Effector CD4-positive, alpha-beta T cell (primary cell): Measurements from ENCODE around the gene RMDN3.
A peak's percentile ranks its signal among the peaks of the same experiment; 100 is the strongest.

Experiments used
- DNase-seq: peaks from one replicate; pipeline ENCODE4 v3.0.0-alpha.2; 2020
- total RNA-seq: gene quantifications from one replicate; lab custom pipeline; 2026; lab: John Stamatoyannopoulos, UW

The RMDN3 gene, protein sequence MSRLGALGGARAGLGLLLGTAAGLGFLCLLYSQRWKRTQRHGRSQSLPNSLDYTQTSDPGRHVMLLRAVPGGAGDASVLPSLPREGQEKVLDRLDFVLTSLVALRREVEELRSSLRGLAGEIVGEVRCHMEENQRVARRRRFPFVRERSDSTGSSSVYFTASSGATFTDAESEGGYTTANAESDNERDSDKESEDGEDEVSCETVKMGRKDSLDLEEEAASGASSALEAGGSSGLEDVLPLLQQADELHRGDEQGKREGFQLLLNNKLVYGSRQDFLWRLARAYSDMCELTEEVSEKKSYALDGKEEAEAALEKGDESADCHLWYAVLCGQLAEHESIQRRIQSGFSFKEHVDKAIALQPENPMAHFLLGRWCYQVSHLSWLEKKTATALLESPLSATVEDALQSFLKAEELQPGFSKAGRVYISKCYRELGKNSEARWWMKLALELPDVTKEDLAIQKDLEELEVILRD
- total RNA-seq, result 31.1 reads per million, percentile 57 among the genes with 10 or more reads in this experiment

DNA sequence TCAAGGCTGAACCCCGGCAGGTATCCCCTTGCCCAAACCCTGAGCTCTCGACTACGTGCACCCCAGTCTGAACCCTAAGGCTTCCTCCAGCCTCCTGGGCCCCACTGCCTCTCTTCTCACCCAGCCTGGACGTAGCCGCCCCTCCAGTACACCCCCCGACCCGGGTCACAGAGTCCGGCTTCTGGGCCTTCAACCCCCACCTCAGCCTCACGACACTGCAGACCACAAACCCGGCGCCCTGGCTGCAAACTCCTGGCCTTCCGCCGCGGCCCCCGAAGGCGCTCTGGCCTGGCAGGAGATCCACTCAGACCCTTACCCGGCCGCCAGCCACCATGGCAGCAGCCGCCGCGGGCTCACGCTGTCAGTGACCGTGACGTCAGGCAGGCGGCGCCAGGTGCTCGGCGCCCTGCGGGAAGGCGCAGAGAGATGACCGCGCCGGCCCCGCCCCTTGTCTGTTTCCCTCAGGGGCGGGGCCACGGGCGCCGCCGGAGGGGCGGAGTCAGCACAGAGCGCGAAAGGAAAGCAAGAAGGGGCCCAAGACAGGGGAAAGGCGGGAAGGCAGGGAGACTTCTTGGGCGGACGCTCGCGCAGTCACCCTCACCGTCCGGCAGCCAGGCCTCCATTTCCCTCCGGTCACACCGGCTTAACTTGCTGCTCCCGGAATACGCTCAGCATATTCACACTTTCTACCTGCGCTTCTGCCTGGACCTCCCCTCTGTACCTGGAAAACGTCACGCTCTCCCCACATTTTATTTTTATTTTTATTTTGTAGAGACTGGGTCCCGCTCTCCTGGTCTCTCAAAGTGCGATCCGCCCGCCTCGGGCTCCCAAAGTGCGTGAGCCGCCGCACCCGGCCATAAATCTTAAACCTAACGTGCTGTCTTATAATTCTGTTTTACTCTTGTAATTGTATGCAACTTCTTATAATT, at the start of gene RMDN3:
RMDN3 (minus strand) TSS at position 372 of the 929 bp plus-strand sequence. CDS start 471 bp downstream, outside the sequence.
- peak; percentile 91 for DNase-seq

DNA sequence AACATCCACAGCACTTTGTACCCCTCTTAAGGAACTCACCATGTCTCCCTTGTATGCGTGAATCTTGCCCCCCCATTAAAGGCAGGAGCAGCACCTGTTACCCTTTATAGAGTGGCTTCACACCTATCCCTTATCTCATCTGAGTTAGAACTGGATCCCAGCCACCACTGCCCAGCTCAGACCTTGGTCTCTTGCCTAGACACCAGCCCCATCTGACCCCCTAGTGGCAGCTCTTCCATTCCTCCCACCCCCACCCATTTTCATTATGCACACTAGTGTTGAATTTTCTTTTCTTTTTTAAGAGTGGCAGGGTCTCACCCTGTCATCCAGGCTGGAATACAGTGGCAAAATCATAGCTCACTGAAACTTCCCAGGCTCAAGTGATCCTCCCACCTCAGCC, 48.6 kb upstream of the RMDN3 start:
- no peak for DNase-seq

DNA sequence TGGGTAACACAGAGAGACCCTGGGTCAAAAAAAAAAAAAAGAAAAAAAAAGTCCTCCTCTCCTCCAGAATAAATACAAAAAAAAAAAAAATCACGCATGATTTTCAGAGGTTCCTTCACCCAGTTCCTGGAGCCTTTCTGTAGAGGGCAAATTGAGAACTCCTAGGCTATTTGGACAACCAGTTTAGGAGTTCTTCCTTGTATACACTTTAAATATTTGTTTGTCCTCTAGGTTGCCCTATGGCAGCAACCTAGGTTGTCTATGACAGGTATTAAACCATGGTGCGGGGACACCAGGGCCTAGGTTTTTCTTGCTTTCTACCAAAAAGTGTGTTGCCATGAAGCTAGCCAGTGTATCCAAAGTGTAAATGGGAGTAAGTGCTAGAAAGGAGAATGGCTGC, 48.0 kb upstream of the RMDN3 start:
- no peak for DNase-seq

GRCh38 chr15:40799523-40799922, 44.5 kb upstream of the RMDN3 start:
- DNase-seq, result no peak

- DNase-seq, result no peak
Observed at GRCh38 chr15:40796512-40796911, 41.5 kb upstream of the RMDN3 start.

DNA sequence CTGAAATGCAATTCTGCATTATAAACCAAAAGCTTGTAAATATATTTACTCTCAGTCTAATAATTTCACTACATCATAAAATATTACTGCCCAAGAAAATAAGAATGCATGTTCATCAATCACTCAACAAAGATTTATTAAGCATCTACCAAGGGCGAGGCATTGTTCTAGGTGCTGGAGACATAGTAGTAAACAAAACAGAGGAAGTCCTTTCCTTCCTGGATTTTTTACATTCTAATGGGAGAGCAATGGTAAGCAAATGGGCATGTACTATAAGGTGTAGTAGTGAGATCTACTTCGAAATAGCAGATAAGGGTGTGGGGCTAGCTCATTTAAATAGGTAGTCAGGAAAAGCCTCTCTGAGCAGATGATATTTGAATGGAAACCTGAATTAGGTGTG, 41.0 kb upstream of the RMDN3 start:
- DNase-seq, result no peak

DNA sequence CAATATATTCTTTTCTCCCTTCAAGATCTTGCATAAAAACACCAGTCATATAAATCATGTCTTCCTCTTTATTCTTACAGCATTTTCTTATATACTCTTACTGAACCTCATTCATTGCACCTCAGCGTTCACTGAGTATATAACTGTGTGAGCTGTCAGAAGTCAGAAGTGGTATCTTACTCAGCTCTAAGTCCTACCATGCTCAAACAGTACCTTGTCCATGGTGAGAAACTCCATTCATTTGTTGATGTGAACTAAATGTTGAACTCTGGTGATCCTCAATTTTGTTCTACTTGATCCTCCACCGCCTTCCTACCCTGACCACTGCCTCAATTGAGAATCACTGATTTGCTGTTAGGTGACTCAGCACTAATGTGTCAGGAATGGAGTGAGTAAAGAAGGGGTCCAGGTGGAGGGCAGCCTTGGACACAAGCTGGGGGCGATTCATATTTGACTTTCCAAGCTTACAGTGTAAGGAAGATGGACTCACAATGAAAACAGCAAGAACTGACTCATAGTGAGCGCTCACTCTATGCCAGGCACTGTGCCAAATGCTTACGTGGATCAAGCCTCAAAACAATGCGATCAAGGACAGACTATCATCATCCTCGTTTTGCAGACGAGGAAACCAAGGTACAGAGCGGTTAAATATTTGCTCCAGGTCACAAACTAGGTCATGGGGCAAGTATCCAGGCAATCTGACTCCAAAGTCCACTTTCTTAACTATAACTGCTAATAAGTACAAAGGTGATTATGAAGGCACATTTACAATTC, 38.3 kb upstream of the RMDN3 start:
- no peak for DNase-seq

DNA sequence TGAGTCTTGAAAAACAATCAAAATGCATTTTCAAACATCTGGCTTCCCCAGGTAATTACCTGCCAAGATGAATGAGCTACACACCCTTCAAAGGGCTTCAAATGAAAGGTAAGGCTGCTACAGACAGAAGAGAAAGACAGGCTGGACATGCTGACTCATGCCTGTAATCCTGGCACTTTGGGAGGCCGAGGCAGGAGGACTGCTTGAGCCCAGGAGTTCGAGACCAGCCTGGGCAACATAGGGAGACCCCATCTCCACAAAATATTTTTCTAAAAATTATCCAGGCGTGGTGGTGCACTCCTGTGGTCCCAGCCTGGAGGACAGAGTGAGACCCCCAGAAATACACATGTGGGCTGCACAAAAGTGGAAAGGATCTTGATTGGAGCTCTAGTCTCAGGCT, 37.3 kb upstream of the RMDN3 start:
- DNase-seq, result no peak

GRCh38 chr15:40790718-40791117, 35.7 kb upstream of the RMDN3 start:
- DNase-seq, result no peak

DNA sequence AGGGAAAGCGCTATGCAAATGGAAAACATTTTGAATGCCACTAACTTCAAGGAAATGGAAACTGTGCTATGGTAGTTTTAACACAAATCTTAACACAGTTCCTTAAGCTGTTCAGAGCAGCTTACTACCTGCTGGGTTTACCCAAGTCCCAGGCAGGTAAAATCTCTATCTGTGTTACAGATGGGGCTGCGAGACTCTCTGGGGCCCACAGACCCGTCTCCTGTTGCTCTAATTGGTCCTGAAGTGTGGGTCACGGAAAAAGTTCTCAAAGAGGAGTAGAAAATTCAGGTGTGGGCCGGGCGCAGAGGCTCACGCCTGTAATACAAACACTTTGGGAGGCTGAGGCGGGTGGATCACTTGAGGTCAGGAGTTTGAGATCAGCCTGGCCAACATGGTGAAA, 34.9 kb upstream of the RMDN3 start:
- DNase-seq, result no peak

DNA sequence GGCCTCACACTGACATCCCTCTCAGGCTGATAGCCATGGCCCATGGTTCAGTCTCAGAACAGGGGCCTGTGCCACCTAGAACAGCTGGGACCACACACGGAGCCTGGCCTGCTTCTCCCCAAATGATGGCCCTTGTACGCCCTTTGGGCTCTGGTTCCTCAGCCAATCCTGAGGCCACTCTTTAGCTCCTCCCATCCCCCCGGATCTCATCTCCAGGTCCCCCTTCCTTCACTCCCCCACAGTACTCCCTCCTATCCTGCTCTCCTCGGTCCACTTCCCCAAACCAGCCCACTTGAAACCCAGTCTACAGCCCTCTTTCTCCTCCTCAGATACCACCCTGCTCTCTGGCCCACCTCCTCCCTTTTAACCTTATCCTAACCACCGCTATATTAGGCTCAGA, 34.1 kb upstream of the RMDN3 start:
- DNase-seq, result no peak

DNA sequence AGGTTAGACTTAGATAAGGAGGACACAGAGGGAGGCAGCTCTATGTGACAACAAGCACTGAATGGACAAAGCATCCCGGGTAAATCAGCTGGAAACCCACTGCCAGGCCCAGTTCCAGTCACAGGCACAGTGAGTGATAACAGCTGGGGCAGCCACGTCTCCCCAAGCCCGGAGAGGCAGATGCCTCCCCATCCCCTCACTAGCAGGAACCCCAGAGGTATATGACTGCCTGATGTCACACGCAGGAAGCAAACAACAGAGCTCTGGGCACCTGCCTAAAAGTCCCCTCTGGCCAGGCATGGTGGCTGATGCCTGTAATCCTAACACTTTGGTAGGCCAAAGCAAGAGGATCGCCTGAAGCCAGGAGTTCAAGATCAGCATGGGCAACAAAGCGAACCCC, 32.9 kb upstream of the RMDN3 start:
- no peak for DNase-seq

DNA sequence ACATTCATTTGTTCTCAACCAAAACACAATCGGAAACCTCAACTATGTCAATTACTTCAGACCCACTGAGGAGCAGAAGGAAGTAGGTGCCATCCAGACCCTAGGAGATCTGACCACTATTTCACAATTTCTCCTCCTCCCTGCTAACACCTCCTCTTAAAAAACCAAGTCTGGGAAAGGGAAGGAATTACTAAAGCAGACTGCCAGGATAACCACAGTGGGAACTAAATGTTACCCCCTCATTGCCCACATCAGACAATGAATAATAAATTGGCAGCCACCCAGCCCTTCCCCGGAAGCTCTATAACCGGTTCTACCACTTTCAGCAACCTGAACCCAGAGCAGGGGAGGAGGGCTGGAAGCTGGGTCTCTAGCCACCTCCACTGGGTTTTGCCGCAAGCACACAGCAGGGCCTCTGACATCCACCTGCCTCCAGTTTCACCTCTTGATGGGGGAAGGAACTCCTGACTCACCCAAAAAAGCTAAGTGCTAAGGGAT, 32.3 kb upstream of the RMDN3 start:
- peak; percentile 16 for DNase-seq

- DNase-seq, result no peak
Observed at GRCh38 chr15:40785814-40786213, 30.8 kb upstream of the RMDN3 start.

DNA sequence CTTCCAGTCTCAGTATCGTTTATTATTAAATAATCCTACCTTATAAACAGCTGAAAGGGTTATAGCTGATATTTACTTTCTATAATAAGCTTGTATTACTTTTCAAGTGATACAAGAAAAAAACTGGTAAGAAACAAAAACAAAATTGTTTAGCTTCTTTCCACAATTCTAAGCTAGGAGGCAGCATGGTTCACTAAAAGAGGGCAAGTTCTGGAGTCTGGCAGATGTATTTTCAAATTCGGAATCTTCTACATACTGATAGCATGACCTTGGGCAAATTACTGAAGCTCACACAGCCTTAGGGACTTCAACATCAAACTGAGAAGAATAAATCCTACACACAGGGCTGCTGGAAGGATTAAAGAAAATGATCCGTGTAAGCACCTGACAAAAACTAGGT, 30.1 kb upstream of the RMDN3 start:
- DNase-seq, result no peak

DNA sequence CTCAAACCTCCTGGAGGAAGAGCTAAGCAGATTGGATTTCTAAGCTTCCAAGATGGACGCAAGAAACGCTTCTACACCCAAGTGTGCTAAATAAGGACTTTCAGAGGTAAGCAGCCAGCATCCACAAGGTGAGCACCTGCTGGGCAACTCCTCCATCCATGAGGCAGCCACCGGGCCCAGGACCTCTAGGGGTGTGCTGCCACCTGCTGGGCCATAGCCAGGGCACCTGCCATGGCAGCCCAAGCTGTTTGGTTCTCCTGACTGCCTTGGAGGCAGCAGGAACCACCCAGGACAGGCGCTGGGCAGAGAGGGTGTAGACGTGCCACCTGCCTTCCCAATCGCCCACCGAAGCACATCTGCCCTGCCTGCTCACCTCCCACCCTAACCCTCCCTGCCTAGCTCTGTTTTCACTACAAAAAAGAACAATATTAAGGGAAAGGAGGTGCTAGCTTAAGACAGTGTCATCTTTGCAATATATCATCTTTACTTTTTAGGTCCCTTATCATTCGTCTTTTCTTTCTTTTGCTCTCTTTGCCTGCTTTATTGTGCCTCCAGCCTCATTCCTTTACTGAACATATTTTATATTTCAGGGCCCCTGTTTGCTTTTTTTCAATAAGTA, 27.7 kb upstream of the RMDN3 start:
- peak; percentile 77 for DNase-seq

DNA sequence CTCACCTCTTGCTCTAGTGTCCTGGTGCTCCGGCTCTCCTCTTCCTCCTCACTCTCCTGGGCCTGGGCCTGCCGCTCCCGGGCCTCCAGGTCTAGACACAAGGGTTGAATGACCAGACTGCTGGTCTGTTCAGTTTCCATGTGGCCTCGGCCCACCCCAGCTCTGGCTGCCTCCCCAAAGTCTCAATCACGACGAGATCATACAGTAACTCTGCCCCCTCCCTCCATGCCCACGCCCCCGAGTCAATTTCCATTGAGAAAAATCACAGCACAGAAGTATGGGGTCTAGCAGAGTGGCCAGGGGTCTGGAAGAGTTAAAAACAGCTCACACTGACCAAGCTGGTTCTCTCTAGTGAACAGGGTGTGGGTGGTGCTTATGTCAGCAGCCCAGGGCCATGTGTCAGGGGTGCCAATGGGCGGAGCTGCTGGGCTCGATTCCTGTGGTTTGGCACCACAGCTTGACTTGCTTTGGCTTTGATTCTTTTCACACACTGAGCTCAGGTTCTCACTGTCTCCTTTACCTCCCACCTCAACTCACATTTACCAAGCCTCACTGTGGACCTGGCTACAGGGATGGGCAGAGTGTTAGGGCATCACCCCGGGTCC, 21.6 kb upstream of the RMDN3 start:
- DNase-seq, result no peak

GRCh38 chr15:40775740-40776536, 20.9 kb upstream of the RMDN3 start:
- no peak for DNase-seq

- no peak for DNase-seq
Observed at GRCh38 chr15:40775007-40775406, 20.0 kb upstream of the RMDN3 start.

DNA sequence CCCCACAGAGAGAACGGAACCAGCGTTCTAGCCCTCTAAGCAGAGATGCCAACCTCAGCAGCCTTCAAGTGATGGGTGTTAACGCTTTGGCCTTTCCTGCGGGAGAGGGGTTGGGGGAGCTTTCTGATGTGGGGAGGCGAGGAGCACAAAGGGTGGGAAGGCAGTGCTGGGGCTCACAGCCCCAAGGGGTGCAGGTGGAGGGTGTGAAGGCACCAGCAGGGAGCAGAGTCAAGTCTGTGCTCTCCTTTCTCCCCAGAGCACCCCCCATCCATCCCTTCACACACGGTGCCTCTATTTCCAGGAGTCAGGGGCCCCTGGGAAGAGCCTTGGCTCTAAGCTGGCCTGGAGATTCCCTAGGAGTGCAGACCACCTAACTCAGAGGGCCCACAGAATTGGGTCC, 18.8 kb upstream of the RMDN3 start:
- no peak for DNase-seq

DNA sequence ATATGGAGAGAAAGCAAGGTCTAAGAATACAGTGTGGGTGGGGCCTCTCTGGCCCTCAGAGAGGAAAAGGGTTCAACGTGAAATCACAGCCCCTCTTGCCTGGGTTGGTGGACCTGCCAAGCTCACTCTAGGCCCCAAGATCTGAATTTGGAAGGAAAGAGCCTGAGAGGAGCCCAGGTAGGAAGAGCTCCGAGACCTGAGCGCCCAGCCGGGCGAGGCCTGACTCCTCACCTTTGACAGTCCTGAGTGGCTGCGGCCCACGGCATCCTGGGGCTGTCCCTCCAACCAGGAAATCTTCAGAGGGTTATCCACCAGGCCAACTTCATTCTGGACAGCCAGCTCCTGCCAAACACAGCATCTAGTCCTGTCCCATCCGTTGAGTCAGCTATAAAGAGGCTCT, 18.4 kb upstream of the RMDN3 start:
- no peak for DNase-seq
